Hepatocyte (in vitro differentiated cells): ENCODE results near the gene LDB2.

Experiments
- CTCF ChIP-seq: fragments of 200-600 bp; sonication (generic); IDR thresholded peaks from 2 replicates; pipeline ENCODE4 v1.5.1; 2016; ENCODE audit warnings: antibody characterized with exemption, mild to moderate bottlenecking; ENCODE audit not compliant: poor library complexity
- EZH2 ChIP-seq: fragments of 200-600 bp; sonication (generic); IDR thresholded peaks from 2 replicates; pipeline ENCODE4 v1.6.1; 2016; ENCODE audit warnings: antibody characterized with exemption, mild to moderate bottlenecking, borderline replicate concordance
- EZH2phosphoT487 ChIP-seq: fragments of 200-600 bp; sonication (generic); IDR thresholded peaks from one replicate; pipeline ENCODE4 v1.6.1; 2018; ENCODE audit warnings: antibody characterized with exemption, mild to moderate bottlenecking, low read depth, moderate library complexity; ENCODE audit not compliant: unreplicated experiment, severe bottlenecking

- TF ChIP-seq CTCF (no peak), EZH2 (no peak), EZH2phosphoT487 (no peak)
Measured at GRCh38 chr4:16524911-16525554, 373.4 kb downstream of the LDB2 start.
